CD14-positive monocyte (primary cell): ENCODE measurements around the gene CRTC3. TPM values are rescaled to one million over a fixed set of nuclear protein-coding genes. Genes with fewer than 3 reads are reported as not detected.
A peak's percentile ranks its signal among the peaks of the same experiment; 100 is the strongest.

Experiments
- DNase-seq, 3 donors: peaks; one replicate each; pipeline ENCODE4 v3.0.0-alpha.2; 2011 to 2022
- H2AFZ ChIP-seq: 2 replicates; pipeline ENCODE4 v1.6.0; 2012; ENCODE audit warnings: mild to moderate bottlenecking, low read depth, low read length, inconsistent platforms; ENCODE audit not compliant: insufficient read depth, poor library complexity, severe bottlenecking
- H3K27ac ChIP-seq, 2 donors: 1 replicate in 1 of 2; 2 replicates in 1 of 2; pipeline ENCODE4 v1.5.1; 2012 to 2013; ENCODE audit warnings: low read length in 2 of 2, control low read depth in 1 of 2, inconsistent platforms in 1 of 2, low read depth in 1 of 2, mild to moderate bottlenecking in 1 of 2
- H3K27me3 ChIP-seq, 2 donors: one replicate each; pipeline versions ENCODE4 v1.6.0 to v1.6.1; 2011 to 2013; ENCODE audit warnings: low read length in 2 of 2; ENCODE audit not compliant: control insufficient read depth in 2 of 2, insufficient read depth in 2 of 2
- H3K36me3 ChIP-seq, 2 donors: replicated peaks in 1 of 2; 1 replicate in 1 of 2; 2 replicates in 1 of 2; pipeline versions ENCODE4 v1.5.1 to v1.6.1; 2012 to 2013; ENCODE audit warnings: low read length in 2 of 2, control low read depth in 1 of 2, inconsistent platforms in 1 of 2, mild to moderate bottlenecking in 1 of 2; ENCODE audit not compliant: insufficient read depth in 2 of 2, control insufficient read depth in 1 of 2
- H3K4me1 ChIP-seq, 2 donors: 1 replicate in 1 of 2; 2 replicates in 1 of 2; pipeline versions ENCODE4 v1.5.1 to v1.6.1; 2012 to 2013; ENCODE audit warnings: low read length in 2 of 2, control low read depth in 1 of 2, inconsistent platforms in 1 of 2, mild to moderate bottlenecking in 1 of 2, moderate library complexity in 1 of 2; ENCODE audit not compliant: insufficient read depth in 2 of 2, control insufficient read depth in 1 of 2
- H3K4me2 ChIP-seq: replicated peaks from 2 replicates; pipeline ENCODE3; 2012; ENCODE audit warnings: low read length, moderate library complexity, mild to moderate bottlenecking; ENCODE audit not compliant: poor library complexity, severe bottlenecking; ENCODE audit errors: extremely low read depth
- H3K4me3 ChIP-seq, 3 experiments: fragments of 200-600 bp in 1 of 3; sonication (generic) in 1 of 3; replicated peaks in 1 of 3; 1 replicate in 2 of 3; 2 replicates in 1 of 3; pipeline ENCODE4 v1.5.1; 2011 to 2013; ENCODE audit warnings: low read length in 3 of 3, mild to moderate bottlenecking in 3 of 3, control low read depth in 2 of 3, low read depth in 2 of 3, inconsistent platforms in 1 of 3, moderate library complexity in 1 of 3
- H3K79me2 ChIP-seq: 2 replicates; pipeline ENCODE4 v1.6.0; 2012; ENCODE audit warnings: mild to moderate bottlenecking, control low read depth, inconsistent platforms, low read length, moderate library complexity; ENCODE audit not compliant: insufficient read depth
- H3K9ac ChIP-seq: 2 replicates; pipeline ENCODE4 v1.6.0; 2017; ENCODE audit warnings: low read length, mild to moderate bottlenecking; ENCODE audit not compliant: insufficient read depth, poor library complexity, severe bottlenecking
- H3K9me3 ChIP-seq, 2 donors: replicated peaks in 1 of 2; 1 replicate in 1 of 2; 2 replicates in 1 of 2; pipeline versions ENCODE4 v1.5.1 to v1.6.1; 2012 to 2013; ENCODE audit warnings: low read length in 2 of 2, control low read depth in 1 of 2; ENCODE audit not compliant: control insufficient read depth in 1 of 2, insufficient read depth in 1 of 2
- H4K20me1 ChIP-seq: 2 replicates; pipeline ENCODE4 v1.6.0; 2012; ENCODE audit warnings: mild to moderate bottlenecking, low read length, control low read depth, moderate library complexity; ENCODE audit not compliant: insufficient read depth
- H3K27ac Mint-ChIP-seq, 7 donors: one replicate each; pipeline ENCODE4 v1.8.0; 2020; ENCODE audit warnings: mild to moderate bottlenecking in 7 of 7, mixed read lengths in 7 of 7, moderate library complexity in 6 of 7, inconsistent platforms in 2 of 7
- H3K27me3 Mint-ChIP-seq, 3 donors: one replicate each; pipeline ENCODE4 v1.8.0; 2021 to 2022; ENCODE audit warnings: low read depth in 3 of 3, mild to moderate bottlenecking in 3 of 3, mixed read lengths in 3 of 3, moderate library complexity in 3 of 3, inconsistent platforms in 1 of 3
- H3K36me3 Mint-ChIP-seq, 2 donors: one replicate each; pipeline ENCODE4 v1.8.0; 2020; ENCODE audit warnings: mixed read lengths in 2 of 2, inconsistent platforms in 1 of 2, mild to moderate bottlenecking in 1 of 2
- H3K4me1 Mint-ChIP-seq: one replicate; pipeline ENCODE4 v1.8.0; 2020; ENCODE audit warnings: mild to moderate bottlenecking, mixed read lengths
- H3K4me3 Mint-ChIP-seq, 2 donors: one replicate each; pipeline ENCODE4 v1.8.0; 2020; ENCODE audit warnings: mild to moderate bottlenecking in 2 of 2, mixed read lengths in 2 of 2, moderate library complexity in 1 of 2
- H3K9me3 Mint-ChIP-seq, 7 donors: one replicate each; pipeline ENCODE4 v1.8.0; 2020 to 2022; ENCODE audit warnings: mixed read lengths in 7 of 7, mild to moderate bottlenecking in 6 of 7, moderate library complexity in 6 of 7, inconsistent platforms in 2 of 7
- WGBS: methylation state at CpG from one replicate; pipeline ENCODE4 v1.1.5; 2013; ENCODE audit warnings: missing lambda C conversion rate; ENCODE audit not compliant: insufficient coverage; 5-methylcytosine and 5-hydroxymethylcytosine counted together
- intact Hi-C, 2 donors: fragments of 100-400 bp; cut with micrococcal nuclease; formaldehyde crosslinking; loops; one replicate each; pipeline versions ENCODE4 v1.15.0 to v1.15.1; 2023
- polyA plus RNA-seq, 3 donors: library from polyadenylated mRNA; depleted of rRNA in 1 of 3; unstranded in 2 of 3; stranded (reverse) in 1 of 3; fragments of 300-500 nt in 2 of 3; fragments of >200 nt in 1 of 3; fragmentation: Illumina TruSeq in 2 of 3; gene quantifications; 1 replicate in 2 of 3; 2 replicates in 1 of 3; pipeline ENCODE4 v1.2.3, GENCODE V29; 2012 to 2021
- TF ChIP-seq, protein P1 (sequence below): fragments of 200-600 bp; IDR thresholded peaks from one replicate; pipeline ENCODE4 v1.8.0; 2022; ENCODE audit warnings: antibody characterized with exemption, mild to moderate bottlenecking

CRTC3 gene
- polyA plus RNA-seq, 3 donors: 6.0 to 25.4 (median 12.2) TPM

- H3K4me1 Mint-ChIP-seq: peaks cover 22% of the 10 kb centered on the region
- Histone ChIP-seq H3K9me3 (no peaks in the 10 kb centered on the region), H4K20me1 (no peaks in the 10 kb centered on the region), H3K27ac (no peak overlapping the region), H3K4me1 (peaks cover 16 to 21% of the 10 kb centered on the region in 2 donors), H3K79me2 (no peaks in the 10 kb centered on the region), H2AFZ (no peak overlapping the region), H3K27me3 (no peaks in the 10 kb centered on the region), H3K4me2 (no peak overlapping the region), H3K36me3 (no peaks in the 10 kb centered on the region), H3K9ac (no peak overlapping the region), H3K4me3 (no peak overlapping the region)
- peaks cover 0 to 3% (median 0%) of the 10 kb centered on the region in 7 donors for H3K9me3 Mint-ChIP-seq
- H3K27me3 Mint-ChIP-seq: peaks cover 2 to 3% (median 2%) of the 10 kb centered on the region in 3 donors
- WGBS: no CpG with 5 or more reads among the region's 2 CpGs
- peak in 1 of 3 donors; percentile 32 for DNase-seq
- H3K36me3 Mint-ChIP-seq: peaks cover 5 to 14% of the 10 kb centered on the region in 2 donors
- H3K27ac Mint-ChIP-seq: peak overlapping the region in 1 of 7 donors; percentile 47
- TF ChIP-seq, protein P1, sequence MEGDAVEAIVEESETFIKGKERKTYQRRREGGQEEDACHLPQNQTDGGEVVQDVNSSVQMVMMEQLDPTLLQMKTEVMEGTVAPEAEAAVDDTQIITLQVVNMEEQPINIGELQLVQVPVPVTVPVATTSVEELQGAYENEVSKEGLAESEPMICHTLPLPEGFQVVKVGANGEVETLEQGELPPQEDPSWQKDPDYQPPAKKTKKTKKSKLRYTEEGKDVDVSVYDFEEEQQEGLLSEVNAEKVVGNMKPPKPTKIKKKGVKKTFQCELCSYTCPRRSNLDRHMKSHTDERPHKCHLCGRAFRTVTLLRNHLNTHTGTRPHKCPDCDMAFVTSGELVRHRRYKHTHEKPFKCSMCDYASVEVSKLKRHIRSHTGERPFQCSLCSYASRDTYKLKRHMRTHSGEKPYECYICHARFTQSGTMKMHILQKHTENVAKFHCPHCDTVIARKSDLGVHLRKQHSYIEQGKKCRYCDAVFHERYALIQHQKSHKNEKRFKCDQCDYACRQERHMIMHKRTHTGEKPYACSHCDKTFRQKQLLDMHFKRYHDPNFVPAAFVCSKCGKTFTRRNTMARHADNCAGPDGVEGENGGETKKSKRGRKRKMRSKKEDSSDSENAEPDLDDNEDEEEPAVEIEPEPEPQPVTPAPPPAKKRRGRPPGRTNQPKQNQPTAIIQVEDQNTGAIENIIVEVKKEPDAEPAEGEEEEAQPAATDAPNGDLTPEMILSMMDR: no peak
- intact Hi-C loops: no loop called here
- no peak overlapping the region for H3K4me3 Mint-ChIP-seq
Observed at GRCh38 chr15:90512276-90512675, 17.4 kb upstream of the CRTC3 start.

DNA sequence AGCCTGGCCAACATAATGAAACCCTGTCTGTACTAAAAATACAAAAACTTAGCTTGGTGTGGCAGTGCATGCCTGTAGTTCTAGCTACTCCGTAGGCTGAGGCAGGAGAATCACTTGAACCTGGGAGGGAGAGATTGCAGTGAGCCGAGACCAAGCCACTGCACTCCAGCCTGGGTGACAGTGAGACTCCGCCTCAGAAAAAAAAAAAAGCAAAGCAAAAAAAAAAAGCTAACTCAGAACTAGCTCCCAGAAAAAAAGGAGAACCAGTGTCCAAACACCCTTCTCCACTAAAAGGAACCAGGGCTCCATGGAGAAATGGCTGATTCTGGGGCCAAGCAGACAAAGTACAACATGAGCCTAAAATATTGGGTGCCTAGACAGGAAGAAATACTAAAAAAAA, 16.7 kb upstream of the CRTC3 start:
- Histone ChIP-seq H3K9me3 (no peaks in the 10 kb centered on the region), H3K79me2 (no peaks in the 10 kb centered on the region), H3K27ac (no peak overlapping the region), H4K20me1 (no peaks in the 10 kb centered on the region), H3K4me1 (peaks cover 16 to 21% of the 10 kb centered on the region in 2 donors), H3K9ac (no peak overlapping the region), H2AFZ (no peak overlapping the region), H3K4me2 (no peak overlapping the region), H3K36me3 (no peaks in the 10 kb centered on the region), H3K4me3 (no peak overlapping the region), H3K27me3 (no peaks in the 10 kb centered on the region)
- Mint-ChIP-seq H3K4me3 (no peak overlapping the region), H3K27me3 (peaks cover 2 to 6% (median 3%) of the 10 kb centered on the region in 3 donors), H3K27ac (peak overlapping the region in 3 of 7 donors; percentile 42 to 59 (median 47)), H3K4me1 (peaks cover 22% of the 10 kb centered on the region), H3K36me3 (peaks cover 2 to 8% of the 10 kb centered on the region in 2 donors), H3K9me3 (peaks cover 0 to 3% (median 0%) of the 10 kb centered on the region in 7 donors)
- WGBS: 80% methylated on average over 1 of the region's 3 CpGs
- TF ChIP-seq, protein P1: no peak
- intact Hi-C loops: no loop called here
- peak in 2 of 3 donors; percentile 21 to 31 for DNase-seq
